HepG2 (cell line): ENCODE data around the gene C18orf63. TPM values are rescaled to one million over a fixed set of nuclear protein-coding genes. Genes with fewer than 3 reads are reported as not detected.

Experiments
- ELF4 ChIP-seq: sonication (generic); formaldehyde crosslinking; IDR thresholded peaks from 2 replicates; pipeline ENCODE4 v1.5.0; 2020; ENCODE audit warnings: missing genetic modification reagents, mild to moderate bottlenecking, moderate library complexity, borderline replicate concordance
- GATA4 ChIP-seq: sonication (generic); IDR thresholded peaks from 2 replicates; pipeline ENCODE4 v1.6.1; 2016; ENCODE audit warnings: antibody characterized with exemption, low read depth, borderline replicate concordance
- HMGXB3 ChIP-seq: sonication (generic); formaldehyde crosslinking; IDR thresholded peaks from 2 replicates; pipeline ENCODE4 v1.4.0; 2020; ENCODE audit warnings: missing genetic modification reagents, borderline replicate concordance
- NCOA1 ChIP-seq: sonication (generic); formaldehyde crosslinking; IDR thresholded peaks from 2 replicates; pipeline ENCODE4 v1.9.0; 2021; ENCODE audit warnings: missing genetic modification reagents
- REXO4 ChIP-seq: sonication (generic); formaldehyde crosslinking; IDR thresholded peaks from 2 replicates; pipeline ENCODE4 v1.8.0; 2022; ENCODE audit warnings: missing genetic modification reagents, mild to moderate bottlenecking, borderline replicate concordance
- SUZ12 ChIP-seq: fragments of 150-350 bp; IDR thresholded peaks from 2 replicates; pipeline ENCODE4 v1.6.1; 2014; ENCODE audit warnings: low read depth, low read length
- TRIM24 ChIP-seq: sonication (generic); formaldehyde crosslinking; IDR thresholded peaks from 2 replicates; pipeline ENCODE4 v1.8.0; 2022; ENCODE audit warnings: mild to moderate bottlenecking, missing genetic modification reagents
- ZBTB39 ChIP-seq: sonication (generic); formaldehyde crosslinking; IDR thresholded peaks from 2 replicates; pipeline ENCODE4 v1.5.0; 2020; ENCODE audit warnings: missing genetic modification reagents
- ZNF160 ChIP-seq: sonication (generic); formaldehyde crosslinking; IDR thresholded peaks from 2 replicates; pipeline ENCODE4 v1.8.0; 2022; ENCODE audit warnings: mild to moderate bottlenecking, inconsistent platforms, missing genetic modification reagents
- ZNF224 ChIP-seq: sonication (generic); formaldehyde crosslinking; IDR thresholded peaks from 2 replicates; pipeline ENCODE4 v1.5.0; 2020; ENCODE audit warnings: mild to moderate bottlenecking, missing genetic modification reagents
- ZNF512B ChIP-seq: sonication (generic); formaldehyde crosslinking; IDR thresholded peaks from 2 replicates; pipeline ENCODE4 v1.5.1; 2020; ENCODE audit warnings: missing genetic modification reagents, mild to moderate bottlenecking, borderline replicate concordance
- ZNF660 ChIP-seq: sonication (generic); formaldehyde crosslinking; IDR thresholded peaks from 2 replicates; pipeline ENCODE4 v1.5.1; 2020; ENCODE audit warnings: mild to moderate bottlenecking, low read depth, missing genetic modification reagents, borderline replicate concordance
- ZNF710 ChIP-seq: sonication (generic); formaldehyde crosslinking; IDR thresholded peaks from 2 replicates; pipeline ENCODE4 v1.5.0; 2020; ENCODE audit warnings: mild to moderate bottlenecking, missing genetic modification reagents, borderline replicate concordance
- polyA plus RNA-seq, 8 experiments: library from polyadenylated mRNA; depleted of rRNA in 3 of 8; stranded (reverse) in 7 of 8; unstranded in 1 of 8; fragments of >200 nt; fragmentation: Illumina TruSeq in 4 of 8; extraction: Trizol in 4 of 8; gene quantifications; 2 replicates each; pipeline versions ENCODE4 v1.2.1 to v1.2.3, GENCODE V29; 2011 to 2016; ENCODE audit warnings: low read depth in 4 of 8, missing spikeins in 1 of 8, mixed read lengths in 1 of 8; ENCODE audit not compliant: insufficient read depth in 1 of 8
- total RNA-seq, 5 experiments: library from RNA; depleted of rRNA; stranded (reverse); fragments of >200 nt; fragmentation: Illumina TruSeq; extraction: Trizol; gene quantifications; 2 replicates each; pipeline ENCODE4 v1.2.3, GENCODE V29; 2016; ENCODE audit warnings: low read depth in 1 of 5

The C18orf63 gene
- total and polyA plus RNA-seq, 2 of the 13 experiments (the other 11 are each of a cell fraction or from before 2014, with no cell fraction given) = 0.01 TPM; not detected in 1

GRCh38 chr18:74316257-74317170 is 875 bp downstream of the C18orf63 start (continued):
- TF ChIP-seq GATA4 (no peak), ZNF512B (no peak), ZNF710 (CRISPR knock-in tag) (no peak), ZNF224 (CRISPR knock-in tag) (no peak), TRIM24 (CRISPR knock-in tag) (no peak), NCOA1 (CRISPR knock-in tag) (no peak; the same call in 1 of the 2 replicates), ELF4 (CRISPR knock-in tag) (no peak), SUZ12 (no peak), REXO4 (CRISPR knock-in tag) (no peak), ZNF160 (CRISPR knock-in tag) (no peak), ZBTB39 (CRISPR knock-in tag) (peak; percentile 96), HMGXB3 (CRISPR knock-in tag) (no peak), ZNF660 (CRISPR knock-in tag) (no peak)
